Choroid plexus epithelial cell (primary cell): ENCODE measurements around the gene NAA25.
"Not testable (repeated sequence)": the region's sequence is repeated elsewhere in the genome, so short reads cannot be mapped to it uniquely, and the experiment has no call there.

Source experiments
- DNase-seq: peaks from one replicate; pipeline ENCODE4 v3.0.0-alpha.2; 2010; ENCODE audit warnings: low read depth
- H3K4me3 ChIP-seq: 2 replicates; pipeline ENCODE4 v1.5.1; 2011; ENCODE audit warnings: low read depth, mild to moderate bottlenecking, control low read depth, low read length, moderate library complexity
- CTCF ChIP-seq: conservative IDR thresholded peaks from 2 replicates; pipeline ENCODE4 v1.5.1; 2011; ENCODE audit warnings: low read depth, mild to moderate bottlenecking, control low read depth, inconsistent platforms, low read length, moderate library complexity

The NAA25 gene

GRCh38 chr12:111997300-111997699 is 111.3 kb downstream of the NAA25 start:
- no peak overlapping the region for H3K4me3 ChIP-seq
- no peak for DNase-seq
- no peak for TF ChIP-seq CTCF

- no peak for TF ChIP-seq CTCF
- DNase-seq: no peak
- no peak overlapping the region for H3K4me3 ChIP-seq
These were observed 112.7 kb downstream of the NAA25 start for GRCh38 chr12:111995782-111996480.

DNA sequence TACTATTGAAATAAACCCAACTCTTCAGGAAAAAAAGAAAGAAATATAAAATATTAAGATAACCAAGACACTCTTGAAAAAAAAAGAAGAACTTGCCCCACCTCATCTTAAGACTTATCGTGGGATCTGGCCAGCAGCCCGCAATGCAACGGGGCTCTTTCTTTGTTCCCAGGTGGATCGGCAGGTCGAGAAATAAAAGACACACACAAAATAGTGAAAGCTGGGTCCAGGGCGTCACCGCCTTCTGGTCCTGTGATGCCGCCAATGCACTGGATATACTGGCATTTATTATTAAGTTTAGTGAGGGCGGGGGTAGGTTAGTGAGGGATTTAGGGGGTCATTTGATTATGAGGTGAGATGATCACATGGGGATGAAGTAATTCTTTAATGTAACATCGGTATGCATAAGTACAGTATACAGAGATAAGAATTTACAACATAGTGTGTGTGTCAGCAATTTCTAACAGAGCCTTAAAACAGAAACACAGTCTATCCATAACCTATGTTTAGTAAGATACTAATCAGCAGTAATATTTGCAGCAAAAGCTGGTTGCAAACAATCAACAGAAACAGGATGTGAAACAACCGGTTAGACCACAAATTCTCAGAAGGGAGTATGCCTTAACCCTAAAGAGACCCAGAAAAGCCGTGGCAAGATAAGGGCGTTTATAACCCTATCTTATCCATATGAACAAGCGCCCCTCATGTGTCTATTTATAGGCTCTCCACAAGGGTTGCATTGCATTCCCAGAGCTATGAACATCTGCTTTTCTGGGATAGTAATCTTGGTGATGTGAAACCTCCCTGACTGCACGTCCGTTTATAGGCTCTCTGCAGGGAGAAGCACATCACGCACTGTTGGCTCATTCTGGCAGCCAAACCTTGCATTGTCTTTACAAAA is 114.1 kb downstream of the NAA25 start:
- H3K4me3 ChIP-seq, DNase-seq: not testable (repeated sequence)

GRCh38 chr12:111993292-111994150 is 115.1 kb downstream of the NAA25 start:
- DNase-seq: no peak
- TF ChIP-seq CTCF: no peak
- no peak overlapping the region for H3K4me3 ChIP-seq

- no peak overlapping the region for H3K4me3 ChIP-seq
- DNase-seq: no peak
- TF ChIP-seq CTCF: no peak
These were observed 116.1 kb downstream of the NAA25 start for GRCh38 chr12:111992464-111992863.

DNA sequence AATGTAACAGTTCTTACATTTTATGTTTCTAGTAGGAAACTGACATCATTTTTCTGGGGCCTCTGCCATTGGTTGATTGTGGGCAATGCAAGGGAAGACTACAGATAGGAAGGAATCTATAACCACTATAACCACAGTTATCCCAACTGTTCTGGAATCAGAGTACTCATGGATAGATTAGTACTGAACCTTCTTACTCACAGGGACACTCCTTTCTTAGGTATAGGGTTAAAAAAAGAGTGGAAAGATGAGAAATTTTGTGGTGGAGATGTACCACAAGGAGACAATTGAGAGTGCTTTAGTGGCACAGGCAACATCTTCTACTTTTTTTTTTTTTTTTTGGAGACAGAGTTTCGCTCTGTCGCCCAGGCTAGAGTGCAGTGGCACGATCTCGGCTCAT is 116.6 kb downstream of the NAA25 start:
- no peak for TF ChIP-seq CTCF
- no peak overlapping the region for H3K4me3 ChIP-seq
- DNase-seq: peak; percentile 36

- no peak overlapping the region for H3K4me3 ChIP-seq
- no peak for DNase-seq
- no peak for TF ChIP-seq CTCF
These were observed 117.0 kb downstream of the NAA25 start for GRCh38 chr12:111991535-111991934.
